Vein endothelial cell (primary cell): ENCODE results near the gene OR10H2. TPM values are rescaled to one million over a fixed set of nuclear protein-coding genes. Genes with fewer than 3 reads are reported as not detected.

Experiments used
- total RNA-seq: library from RNA; depleted of rRNA; stranded (reverse); fragments of >200 nt; gene quantifications from 2 replicates; pipeline ENCODE4 v1.2.3, GENCODE V29; 2012

The OR10H2 gene, protein sequence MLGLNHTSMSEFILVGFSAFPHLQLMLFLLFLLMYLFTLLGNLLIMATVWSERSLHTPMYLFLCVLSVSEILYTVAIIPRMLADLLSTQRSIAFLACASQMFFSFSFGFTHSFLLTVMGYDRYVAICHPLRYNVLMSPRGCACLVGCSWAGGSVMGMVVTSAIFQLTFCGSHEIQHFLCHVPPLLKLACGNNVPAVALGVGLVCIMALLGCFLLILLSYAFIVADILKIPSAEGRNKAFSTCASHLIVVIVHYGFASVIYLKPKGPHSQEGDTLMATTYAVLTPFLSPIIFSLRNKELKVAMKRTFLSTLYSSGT
- total RNA-seq: not detected in 2 replicates

GRCh38 chr19:15727724-15728123 lies at the start of gene OR10H2:
Gene OR10H2 (plus strand): TSS chr19:15728024. CDS start chr19:15728044, 20 bp downstream.

DNA sequence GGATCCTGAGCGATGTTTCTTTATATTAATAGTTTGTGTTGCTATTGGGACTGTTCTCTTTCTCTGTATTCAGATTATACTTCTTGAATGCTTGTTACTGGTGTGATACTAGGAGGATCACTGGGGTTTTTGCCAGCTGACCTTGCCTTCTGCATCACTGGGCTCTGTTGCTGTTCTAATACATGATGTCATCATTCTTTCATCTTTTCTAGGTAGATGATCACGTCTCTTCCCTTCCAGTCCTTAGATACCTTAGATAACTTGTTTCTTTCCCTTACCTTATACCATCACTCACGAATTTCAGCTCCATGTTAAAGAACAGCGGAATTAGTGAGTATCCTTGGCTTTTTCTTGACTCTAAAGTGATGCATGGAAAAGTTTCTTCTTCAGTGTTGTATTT lies 9.9 kb downstream of the OR10H2 start, which contains the start of gene OR10H3:
TSS of gene OR10H3 (plus strand) at position 264 of the 400 bp plus-strand sequence. CDS start 3,408 bp downstream, outside the sequence.

Other genes with a start within 250 kb of the OR10H2 start
- under 0.01 TPM in 1 of 2 replicates, not detected in the other for gene PGLYRP2, start 248.5 kb upstream of the OR10H2 start, total RNA-seq
- not detected in 2 replicates for gene CYP4F22, start 219.5 kb upstream of the OR10H2 start, total RNA-seq
- not detected in 2 replicates for gene CYP4F8, start 112.8 kb upstream of the OR10H2 start, total RNA-seq
- not detected in 2 replicates for gene CYP4F3, start 87.1 kb upstream of the OR10H2 start, total RNA-seq
- gene CYP4F12, start 54.9 kb upstream of the OR10H2 start, total RNA-seq: not detected in 2 replicates
- gene OR10H3, start 10.0 kb downstream of the OR10H2 start, total RNA-seq: not detected in 2 replicates
- gene OR10H5, start 59.6 kb downstream of the OR10H2 start, total RNA-seq: not detected in 2 replicates
- not detected in 2 replicates for gene OR10H1, start 87.6 kb downstream of the OR10H2 start, total RNA-seq
- not detected in 2 replicates for gene CYP4F2, start 170.1 kb downstream of the OR10H2 start, total RNA-seq
- gene CYP4F11, start 206.5 kb downstream of the OR10H2 start, total RNA-seq: not detected in 2 replicates
- gene OR10H4, start 221.0 kb downstream of the OR10H2 start, total RNA-seq: not detected in 2 replicates